Panc1 (cell line): ENCODE measurements around the gene ADGRB3.

Source experiments
- CTCF ChIP-seq: fragments of 450-650 bp; IDR thresholded peaks from 2 replicates; pipeline ENCODE4 v1.5.1; 2017; ENCODE audit warnings: mild to moderate bottlenecking
- POLR2AphosphoS5 ChIP-seq: IDR thresholded peaks from 2 replicates; pipeline ENCODE4 v1.6.1; 2012; ENCODE audit warnings: mild to moderate bottlenecking, low read depth, low read length, moderate library complexity
- REST ChIP-seq, 2 experiments: IDR thresholded peaks; 2 replicates each; pipeline ENCODE4 v1.6.1; 2011 to 2012; ENCODE audit warnings: low read depth in 2 of 2, control low read depth in 1 of 2, low read length in 1 of 2, mild to moderate bottlenecking in 1 of 2, moderate library complexity in 1 of 2; ENCODE audit not compliant: insufficient read depth in 1 of 2
- SIN3A ChIP-seq: IDR thresholded peaks from 2 replicates; pipeline ENCODE4 v1.6.1; 2012; ENCODE audit warnings: low read depth, mild to moderate bottlenecking, low read length, moderate library complexity, borderline replicate concordance; ENCODE audit not compliant: insufficient read depth
- TCF7L2 ChIP-seq: IDR thresholded peaks from 2 replicates; pipeline ENCODE4 v1.6.1; 2011; ENCODE audit warnings: mild to moderate bottlenecking, low read depth, low read length, inconsistent platforms

GRCh38 chr6:69416776-69417175 is 781.7 kb downstream of the ADGRB3 start:
- no peak for TF ChIP-seq CTCF
- no peak for TF ChIP-seq POLR2AphosphoS5
- no peak for TF ChIP-seq REST (IDR thresholded peaks at IDR 0.05; ENCODE audit: insufficient read depth in 1 of 2, low read depth in 2 of 2, low read length in 1 of 2)
- TF ChIP-seq SIN3A = no peak
- TF ChIP-seq TCF7L2 = no peak
